Epidermal melanocyte (primary cell): ENCODE data around the gene IL17REL.

ENCODE experiments used
- DNase-seq: peaks from one replicate; pipeline ENCODE4 v3.0.0; 2011; ENCODE audit warnings: low spot score; ENCODE audit not compliant: insufficient read length

The IL17REL gene

GRCh38 chr22:50008151-50009040 is 4.2 kb downstream of the IL17REL start:
- no peak for DNase-seq

- no peak for DNase-seq
These were observed 5.5 kb downstream of the IL17REL start for GRCh38 chr22:50007057-50007511.

GRCh38 chr22:50004918-50005317 is 7.6 kb downstream of the IL17REL start:
- DNase-seq = no peak

- DNase-seq = no peak
These were observed 9.8 kb downstream of the IL17REL start for GRCh38 chr22:50002791-50003190.

- no peak for DNase-seq
These were observed 11.0 kb downstream of the IL17REL start for GRCh38 chr22:50001388-50002231.

GRCh38 chr22:50000587-50001387 is 11.8 kb downstream of the IL17REL start:
- no peak for DNase-seq

- no peak for DNase-seq
These were observed 12.5 kb downstream of the IL17REL start for GRCh38 chr22:49999946-50000586.

- DNase-seq = no peak
These were observed 13.3 kb downstream of the IL17REL start for GRCh38 chr22:49999063-49999945.

GRCh38 chr22:49998718-49999062 is 13.9 kb downstream of the IL17REL start:
- DNase-seq = no peak

GRCh38 chr22:49997932-49998717 is 14.4 kb downstream of the IL17REL start:
- DNase-seq = no peak

GRCh38 chr22:49997251-49997599 is 15.3 kb downstream of the IL17REL start:
- no peak for DNase-seq

- DNase-seq = no peak
These were observed 15.9 kb downstream of the IL17REL start for GRCh38 chr22:49996518-49997250.

- no peak for DNase-seq
These were observed 16.4 kb downstream of the IL17REL start for GRCh38 chr22:49996119-49996517.

GRCh38 chr22:49995361-49996118 is 17.0 kb downstream of the IL17REL start:
- DNase-seq = no peak

- DNase-seq = no peak
These were observed 17.6 kb downstream of the IL17REL start for GRCh38 chr22:49995041-49995360.

- DNase-seq = no peak
These were observed 18.1 kb downstream of the IL17REL start for GRCh38 chr22:49994361-49995040.

GRCh38 chr22:49993649-49994360 is 18.8 kb downstream of the IL17REL start:
- DNase-seq = no peak
